H9 (cell line): Measurements from ENCODE around the gene SPATA46. TPM values are rescaled to one million over a fixed set of nuclear protein-coding genes. Genes with fewer than 3 reads are reported as not detected.

Experiments
- DNase-seq: peaks from one replicate; pipeline ENCODE4 v3.0.0-alpha.2; 2017
- H2AFZ ChIP-seq: one replicate; pipeline ENCODE4 v1.6.1; 2013; ENCODE audit warnings: mild to moderate bottlenecking, low read length, control low read depth, moderate library complexity
- H2AK5ac ChIP-seq: 2 replicates; pipeline ENCODE4 v1.6.1; 2013; ENCODE audit warnings: low read length, control low read depth, mixed read lengths; ENCODE audit not compliant: insufficient read length
- H2BK120ac ChIP-seq: one replicate; pipeline ENCODE4 v1.6.1; 2013; ENCODE audit warnings: low read depth, mild to moderate bottlenecking, low read length, control low read depth, inconsistent platforms; ENCODE audit not compliant: poor library complexity, severe bottlenecking
- H2BK12ac ChIP-seq: 2 replicates; pipeline ENCODE4 v1.6.1; 2013; ENCODE audit warnings: low read length, control low read depth, mixed read lengths, low read depth; ENCODE audit not compliant: insufficient read length
- H2BK15ac ChIP-seq: 2 replicates; pipeline ENCODE4 v1.6.1; 2013; ENCODE audit warnings: low read depth, low read length, control low read depth
- H2BK20ac ChIP-seq: one replicate; pipeline ENCODE4 v1.6.1; 2013; ENCODE audit warnings: low read depth, mild to moderate bottlenecking, low read length, control low read depth, inconsistent platforms; ENCODE audit not compliant: poor library complexity, severe bottlenecking
- H2BK5ac ChIP-seq: 2 replicates; pipeline ENCODE4 v1.6.1; 2013; ENCODE audit warnings: low read length, control low read depth, mixed read lengths; ENCODE audit not compliant: insufficient read length
- H3K14ac ChIP-seq: 2 replicates; pipeline ENCODE4 v1.6.1; 2013; ENCODE audit warnings: low read length, control low read depth; ENCODE audit not compliant: insufficient read depth
- H3K18ac ChIP-seq: 2 replicates; pipeline ENCODE4 v1.6.1; 2013; ENCODE audit warnings: low read depth, mild to moderate bottlenecking, mixed read lengths, low read length, control low read depth; ENCODE audit not compliant: insufficient read length
- H3K23ac ChIP-seq: 2 replicates; pipeline ENCODE4 v1.6.1; 2013; ENCODE audit warnings: low read length, control low read depth, mixed read lengths, low read depth; ENCODE audit not compliant: insufficient read length
- H3K23me2 ChIP-seq: 2 replicates; pipeline ENCODE4 v1.6.1; 2013; ENCODE audit warnings: low read depth, mild to moderate bottlenecking, mixed read lengths, low read length, control low read depth; ENCODE audit not compliant: insufficient read length, poor library complexity, severe bottlenecking
- H3K27ac ChIP-seq: 2 replicates; pipeline ENCODE4 v1.5.1; 2013; ENCODE audit warnings: low read length, control low read depth, mixed read lengths, low read depth; ENCODE audit not compliant: insufficient read length
- H3K27me3 ChIP-seq: 2 replicates; pipeline ENCODE4 v1.6.1; 2013; ENCODE audit warnings: low read length, control low read depth, inconsistent platforms; ENCODE audit not compliant: insufficient read depth
- H3K4ac ChIP-seq: 2 replicates; pipeline ENCODE4 v1.6.1; 2013; ENCODE audit warnings: low read depth, mild to moderate bottlenecking, control low read depth, inconsistent platforms, low read length, moderate library complexity
- H3K4me1 ChIP-seq: 2 replicates; pipeline ENCODE4 v1.6.1; 2013; ENCODE audit warnings: low read length, control low read depth, inconsistent platforms; ENCODE audit not compliant: insufficient read depth
- H3K4me2 ChIP-seq: 2 replicates; pipeline ENCODE4 v1.6.1; 2013; ENCODE audit warnings: low read length, control low read depth, mixed read lengths; ENCODE audit not compliant: insufficient read length, insufficient read depth
- H3K56ac ChIP-seq: 2 replicates; pipeline ENCODE4 v1.6.1; 2013; ENCODE audit warnings: low read depth, mild to moderate bottlenecking, mixed read lengths, low read length, control low read depth; ENCODE audit not compliant: insufficient read length
- H3K79me1 ChIP-seq: 2 replicates; pipeline ENCODE4 v1.6.1; 2013; ENCODE audit warnings: low read depth, mild to moderate bottlenecking, moderate library complexity, low read length, control low read depth, inconsistent platforms; ENCODE audit not compliant: insufficient read depth, poor library complexity, severe bottlenecking
- H3K79me2 ChIP-seq: 2 replicates; pipeline ENCODE4 v1.6.1; 2013; ENCODE audit warnings: low read length, control low read depth, inconsistent platforms; ENCODE audit not compliant: insufficient read depth
- H3K9ac ChIP-seq: 2 replicates; pipeline ENCODE4 v1.6.1; 2013; ENCODE audit warnings: low read length, control low read depth, mixed read lengths; ENCODE audit not compliant: insufficient read length; ENCODE audit errors: extremely low read depth
- H3K9me3 ChIP-seq: one replicate; pipeline ENCODE4 v1.6.1; 2013; ENCODE audit warnings: low read depth, low read length, inconsistent platforms; ENCODE audit not compliant: control insufficient read depth
- H3T11ph ChIP-seq: one replicate; pipeline ENCODE4 v1.6.1; 2013; ENCODE audit warnings: mild to moderate bottlenecking, low read length, control low read depth, inconsistent platforms
- H4K20me1 ChIP-seq: one replicate; pipeline ENCODE4 v1.6.1; 2013; ENCODE audit not compliant: control insufficient read depth, insufficient read length, insufficient read depth
- H4K5ac ChIP-seq: 2 replicates; pipeline ENCODE4 v1.6.1; 2013; ENCODE audit warnings: low read depth, mild to moderate bottlenecking, mixed read lengths, low read length, control low read depth; ENCODE audit not compliant: insufficient read length
- H4K8ac ChIP-seq: replicated peaks from 2 replicates; pipeline ENCODE4 v1.6.1; 2013; ENCODE audit warnings: low read length, control low read depth, mixed read lengths, low read depth; ENCODE audit not compliant: insufficient read length
- H4K91ac ChIP-seq: 2 replicates; pipeline ENCODE4 v1.6.1; 2013; ENCODE audit warnings: low read depth, mild to moderate bottlenecking, moderate library complexity, mixed read lengths, low read length, control low read depth; ENCODE audit not compliant: insufficient read length
- H3K27ac Mint-ChIP-seq, 3 experiments: 2 replicates in 2 of 3; 3 replicates in 1 of 3; pipeline ENCODE4 v1.8.0; 2020 to 2021; ENCODE audit warnings: mixed read lengths in 3 of 3, mild to moderate bottlenecking in 1 of 3, moderate library complexity in 1 of 3
- H3K27me3 Mint-ChIP-seq: 2 replicates; pipeline ENCODE4 v1.8.0; 2021; ENCODE audit warnings: low read depth, mild to moderate bottlenecking, moderate library complexity, mixed read lengths
- H3K36me3 Mint-ChIP-seq, 3 experiments: 2 replicates in 2 of 3; 3 replicates in 1 of 3; pipeline ENCODE4 v1.8.0; 2020 to 2021; ENCODE audit warnings: low read depth in 3 of 3, mixed read lengths in 3 of 3; ENCODE audit not compliant: insufficient read depth in 1 of 3
- H3K4me1 Mint-ChIP-seq, 2 experiments: 2 replicates each; pipeline ENCODE4 v1.8.0; 2020; ENCODE audit warnings: mixed read lengths in 2 of 2
- H3K4me3 Mint-ChIP-seq, 2 experiments: 2 replicates in 1 of 2; 3 replicates in 1 of 2; pipeline ENCODE4 v1.8.0; 2020 to 2021; ENCODE audit warnings: mild to moderate bottlenecking in 2 of 2, mixed read lengths in 2 of 2, moderate library complexity in 1 of 2
- H3K9me3 Mint-ChIP-seq, 2 experiments: 2 replicates in 1 of 2; 3 replicates in 1 of 2; pipeline ENCODE4 v1.8.0; 2020; ENCODE audit warnings: mild to moderate bottlenecking in 2 of 2, mixed read lengths in 2 of 2, moderate library complexity in 1 of 2
- CTCF ChIP-seq: fragments of 200-600 bp; sonication (generic); conservative IDR thresholded peaks from 3 replicates; pipeline ENCODE4 v1.8.0; 2021; ENCODE audit warnings: antibody characterized with exemption, mild to moderate bottlenecking
- WGBS: extraction: QIAGEN DNeasy Blood & Tissue Kit; methylation state at CpG from one replicate; pipeline ENCODE4 v1.1.7; 2013; ENCODE audit warnings: missing lambda C conversion rate, low lambda C conversion rate, mixed read lengths; ENCODE audit not compliant: insufficient read length; ENCODE audit errors: extremely low coverage; 5-methylcytosine and 5-hydroxymethylcytosine counted together
- total RNA-seq: library from RNA; stranded (reverse); gene quantifications from 2 replicates; pipeline ENCODE4 v1.2.1, GENCODE V29; 2021

SPATA46 gene
- total RNA-seq, 1 experiment from 2014 or later = not detected

- Histone ChIP-seq H2BK12ac (no peak overlapping the region), H2AK5ac (no peak overlapping the region), H3K56ac (no peak overlapping the region), H3K23ac (no peak overlapping the region), H3K79me2 (no peaks in the 10 kb centered on the region), H3K23me2 (no peaks in the 10 kb centered on the region), H3K18ac (no peak overlapping the region), H3K27ac (no peak overlapping the region), H2AFZ (no peak overlapping the region), H3T11ph (no peak overlapping the region), H3K79me1 (no peaks in the 10 kb centered on the region), H2BK120ac (no peak overlapping the region), H4K5ac (no peak overlapping the region), H3K4me2 (no peak overlapping the region), H3K4ac (no peak overlapping the region), H3K14ac (no peak overlapping the region), H3K4me1 (no peaks in the 10 kb centered on the region), H3K9ac (no peak overlapping the region), H4K8ac (no peak overlapping the region), H3K27me3 (no peaks in the 10 kb centered on the region), H2BK5ac (no peak overlapping the region), H2BK20ac (no peak overlapping the region), H4K91ac (no peak overlapping the region), H4K20me1 (no peaks in the 10 kb centered on the region), H2BK15ac (no peak overlapping the region), H3K9me3 (no peaks in the 10 kb centered on the region)
- no peak overlapping the region; a peak in 1 of 7 replicates for H3K27ac Mint-ChIP-seq
- H3K9me3 Mint-ChIP-seq = no peaks in the 10 kb centered on the region
- no CpG with 5 or more reads among the region's 2 CpGs for WGBS
- no peaks in the 10 kb centered on the region for H3K36me3 Mint-ChIP-seq
- H3K4me3 Mint-ChIP-seq = no peak overlapping the region
- H3K4me1 Mint-ChIP-seq = no peaks in the 10 kb centered on the region
- no peak for DNase-seq
- H3K27me3 Mint-ChIP-seq = no peaks in the 10 kb centered on the region; the same call in 1 of the 2 replicates
- TF ChIP-seq CTCF = no peak
Measured at GRCh38 chr1:162327144-162327787, 49.4 kb downstream of the SPATA46 start.
